HEK293 (cell line): ENCODE results near the gene GRAMD1B.

Experiments
- CTCF ChIA-PET: fragments of 350-600 bp; formaldehyde crosslinking; extraction: SDS; loops from one replicate; lab custom pipeline; 2021; ENCODE audit warnings: antibody characterized with exemption; lab: Yijun Ruan, JAX
- POLR2A ChIA-PET: fragments of 300-600 bp; formaldehyde crosslinking; extraction: SDS; loops from one replicate; lab custom pipeline; 2020; ENCODE audit warnings: antibody characterized with exemption, inconsistent platforms; lab: Yijun Ruan, JAX
- H3K27ac ChIP-seq: fragments of 200-500 bp; sonication (Bioruptor generic); 2 replicates; pipeline ENCODE4 v1.5.1; 2014; ENCODE audit warnings: low read depth, low read length, control low read depth, inconsistent platforms; ENCODE audit errors: extremely low read depth
- H3K36me3 ChIP-seq, 2 experiments: fragments of 200-500 bp in 1 of 2; sonication (Bioruptor generic) in 1 of 2; 1 replicate in 1 of 2; 2 replicates in 1 of 2; pipeline ENCODE4 v1.5.1; 2014 to 2017; ENCODE audit warnings: inconsistent platforms in 2 of 2, low read length in 2 of 2; ENCODE audit not compliant: control insufficient read depth in 2 of 2, insufficient read depth in 1 of 2
- H3K4me1 ChIP-seq: fragments of 200-500 bp; sonication (Bioruptor generic); 2 replicates; pipeline ENCODE4 v1.5.1; 2014; ENCODE audit warnings: mild to moderate bottlenecking, low read length, inconsistent platforms; ENCODE audit not compliant: control insufficient read depth, insufficient read depth
- H3K4me3 ChIP-seq: 2 replicates; pipeline ENCODE4 v1.5.1; 2011; ENCODE audit warnings: low read depth, mild to moderate bottlenecking, control low read depth, low read length, moderate library complexity
- H3K9me3 ChIP-seq: fragments of 200-500 bp; sonication (Bioruptor generic); 2 replicates; pipeline ENCODE4 v1.5.1; 2014; ENCODE audit warnings: low read depth, low read length, inconsistent platforms; ENCODE audit not compliant: control insufficient read depth, insufficient read depth
- HOXA7 ChIP-seq: sonication (generic); formaldehyde crosslinking; IDR thresholded peaks from 2 replicates; pipeline ENCODE4 v1.8.1; 2022; ENCODE audit warnings: missing genetic modification reagents, borderline replicate concordance
- KLF8 ChIP-seq: fragments of 450-650 bp; formaldehyde crosslinking; IDR thresholded peaks from 2 replicates; pipeline ENCODE4 v1.5.1; 2016; ENCODE audit warnings: missing biosample characterization, missing genetic modification characterization
- SP2 ChIP-seq: fragments of 450-650 bp; formaldehyde crosslinking; IDR thresholded peaks from 2 replicates; pipeline ENCODE4 v1.5.1; 2016; ENCODE audit warnings: missing biosample characterization, missing genetic modification characterization
- SP7 ChIP-seq: fragments of 450-650 bp; formaldehyde crosslinking; IDR thresholded peaks from 2 replicates; pipeline ENCODE4 v1.5.1; 2016; ENCODE audit warnings: missing biosample characterization, missing genetic modification characterization
- ZFP3 ChIP-seq: fragments of 450-650 bp; formaldehyde crosslinking; IDR thresholded peaks from 2 replicates; pipeline ENCODE4 v1.5.1; 2016; ENCODE audit warnings: low read depth, missing biosample characterization, missing genetic modification characterization
- ZFP69B ChIP-seq: fragments of 450-650 bp; formaldehyde crosslinking; IDR thresholded peaks from 2 replicates; pipeline ENCODE4 v1.5.1; 2016; ENCODE audit warnings: missing biosample characterization, missing genetic modification characterization
- ZNF10 ChIP-seq: fragments of 450-650 bp; formaldehyde crosslinking; IDR thresholded peaks from 2 replicates; pipeline ENCODE4 v1.5.1; 2017; ENCODE audit warnings: missing biosample characterization, missing genetic modification characterization
- ZNF16 ChIP-seq: fragments of 450-650 bp; formaldehyde crosslinking; IDR thresholded peaks from 2 replicates; pipeline ENCODE4 v1.5.1; 2016; ENCODE audit warnings: low read depth, missing biosample characterization, missing genetic modification characterization
- ZNF19 ChIP-seq: fragments of 450-650 bp; formaldehyde crosslinking; IDR thresholded peaks from 2 replicates; pipeline ENCODE4; 2016; ENCODE audit warnings: missing biosample characterization, missing genetic modification characterization, low read depth
- ZNF211 ChIP-seq: fragments of 450-650 bp; formaldehyde crosslinking; IDR thresholded peaks from 2 replicates; pipeline ENCODE4 v1.5.1; 2016; ENCODE audit warnings: low read depth, missing biosample characterization, missing genetic modification characterization
- ZNF341 ChIP-seq: fragments of 450-650 bp; formaldehyde crosslinking; IDR thresholded peaks from 2 replicates; pipeline ENCODE4; 2016; ENCODE audit warnings: low read depth, missing biosample characterization, missing genetic modification characterization
- ZNF426 ChIP-seq: fragments of 450-650 bp; formaldehyde crosslinking; IDR thresholded peaks from 2 replicates; pipeline ENCODE4 v1.5.1; 2017; ENCODE audit warnings: missing biosample characterization, missing genetic modification characterization, mild to moderate bottlenecking, inconsistent platforms, moderate library complexity
- ZNF433 ChIP-seq: fragments of 450-650 bp; formaldehyde crosslinking; IDR thresholded peaks from 2 replicates; pipeline ENCODE4 v1.5.1; 2016; ENCODE audit warnings: missing biosample characterization, missing genetic modification characterization, low read depth
- ZNF549 ChIP-seq: fragments of 450-650 bp; IDR thresholded peaks from 2 replicates; pipeline ENCODE4 v1.5.1; 2018; ENCODE audit warnings: missing biosample characterization, missing genetic modification characterization, mild to moderate bottlenecking, inconsistent platforms, moderate library complexity
- ZNF555 ChIP-seq: fragments of 450-650 bp; formaldehyde crosslinking; conservative IDR thresholded peaks from 2 replicates; pipeline ENCODE4 v1.5.1; 2017; ENCODE audit warnings: missing biosample characterization, mild to moderate bottlenecking, missing genetic modification characterization, inconsistent platforms
- ZNF585B ChIP-seq: fragments of 450-650 bp; formaldehyde crosslinking; IDR thresholded peaks from 2 replicates; pipeline ENCODE4 v1.5.1; 2016; ENCODE audit warnings: missing biosample characterization, missing genetic modification characterization
- ZNF621 ChIP-seq: fragments of 450-650 bp; formaldehyde crosslinking; IDR thresholded peaks from 2 replicates; pipeline ENCODE4 v1.5.1; 2017; ENCODE audit warnings: missing biosample characterization, missing genetic modification characterization
- ZNF670 ChIP-seq: fragments of 450-650 bp; formaldehyde crosslinking; IDR thresholded peaks from 2 replicates; pipeline ENCODE4 v1.5.1; 2016; ENCODE audit warnings: missing biosample characterization, missing genetic modification characterization, low read depth
- ZNF776 ChIP-seq: fragments of 450-650 bp; formaldehyde crosslinking; IDR thresholded peaks from 2 replicates; pipeline ENCODE4 v1.5.0; 2017; ENCODE audit warnings: missing biosample characterization, missing genetic modification characterization, borderline replicate concordance
- TF ChIP-seq, protein P1 (sequence below): fragments of 450-650 bp; formaldehyde crosslinking; IDR thresholded peaks from 2 replicates; pipeline ENCODE4 v1.5.1; 2016; ENCODE audit warnings: missing biosample characterization, missing genetic modification characterization, low read depth
- TF ChIP-seq, protein P2 (sequence below): fragments of 450-650 bp; formaldehyde crosslinking; IDR thresholded peaks from 2 replicates; pipeline ENCODE4 v1.5.1; 2016; ENCODE audit warnings: missing biosample characterization, missing genetic modification characterization
- TF ChIP-seq, protein P3 (sequence below): fragments of 450-650 bp; formaldehyde crosslinking; IDR thresholded peaks from 2 replicates; pipeline ENCODE4 v1.5.1; 2016; ENCODE audit warnings: missing biosample characterization, missing genetic modification characterization
- TF ChIP-seq, protein P4 (sequence below): fragments of 450-650 bp; formaldehyde crosslinking; IDR thresholded peaks from 2 replicates; pipeline ENCODE4 v1.5.1; 2017; ENCODE audit warnings: missing biosample characterization, missing genetic modification characterization

GRAMD1B gene

DNA sequence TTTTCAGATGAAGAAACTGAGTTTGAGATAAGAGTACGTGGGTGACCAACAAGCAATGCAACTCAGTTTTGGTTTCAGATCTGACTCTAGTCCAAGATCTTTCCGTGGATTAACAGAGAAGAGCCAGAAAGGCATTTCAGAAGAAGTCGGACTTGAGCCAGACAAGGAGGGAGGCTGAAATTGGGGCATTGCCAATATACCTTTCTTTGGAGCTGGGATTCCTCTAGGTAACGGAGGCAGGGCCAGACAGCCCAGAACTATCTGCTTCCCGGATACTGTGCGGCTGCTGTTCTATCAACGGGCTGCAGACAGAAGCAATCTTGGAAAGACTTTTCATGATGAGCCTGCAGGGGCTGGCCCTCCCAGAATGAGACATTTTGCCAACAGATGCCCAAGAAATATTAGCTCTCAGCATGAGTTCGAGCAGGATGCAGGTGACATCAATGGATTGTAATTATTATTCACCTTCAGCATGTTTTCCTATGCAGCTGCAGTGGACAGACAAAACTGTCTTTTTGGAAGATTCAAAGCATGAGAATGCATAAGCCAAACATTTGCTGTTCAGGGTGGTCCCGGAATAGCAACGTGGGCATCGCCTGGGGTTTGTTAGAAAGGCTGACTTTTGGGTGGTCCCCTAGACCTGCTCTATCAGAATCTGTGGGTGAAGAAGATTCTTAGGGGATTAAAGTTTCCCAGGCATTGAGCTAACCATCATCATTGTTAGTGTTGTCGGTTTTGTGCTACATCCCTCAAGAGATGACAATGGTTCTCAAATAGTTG, 128.7 kb downstream of the GRAMD1B start:
- Histone ChIP-seq H3K4me3 (no peak overlapping the region), H3K27ac (no peak overlapping the region), H3K9me3 (no peaks in the 10 kb centered on the region), H3K4me1 (peaks cover 2% of the 10 kb centered on the region; the same call in 1 of the 2 replicates), H3K36me3 (no peaks in the 10 kb centered on the region)
- POLR2A ChIA-PET = no interaction called here
- TF ChIP-seq ZNF426 (no peak), ZNF433 (tag by site-specific recombination) (no peak), SP2 (tag by site-specific recombination) (no peak), HOXA7 (CRISPR knock-in tag) (no peak), ZFP69B (tag by site-specific recombination) (no peak), ZNF211 (tag by site-specific recombination) (no peak), ZNF549 (tag by site-specific recombination) (no peak), ZNF10 (tag by site-specific recombination) (no peak), SP7 (tag by site-specific recombination) (no peak)
- TF ChIP-seq, protein P1, sequence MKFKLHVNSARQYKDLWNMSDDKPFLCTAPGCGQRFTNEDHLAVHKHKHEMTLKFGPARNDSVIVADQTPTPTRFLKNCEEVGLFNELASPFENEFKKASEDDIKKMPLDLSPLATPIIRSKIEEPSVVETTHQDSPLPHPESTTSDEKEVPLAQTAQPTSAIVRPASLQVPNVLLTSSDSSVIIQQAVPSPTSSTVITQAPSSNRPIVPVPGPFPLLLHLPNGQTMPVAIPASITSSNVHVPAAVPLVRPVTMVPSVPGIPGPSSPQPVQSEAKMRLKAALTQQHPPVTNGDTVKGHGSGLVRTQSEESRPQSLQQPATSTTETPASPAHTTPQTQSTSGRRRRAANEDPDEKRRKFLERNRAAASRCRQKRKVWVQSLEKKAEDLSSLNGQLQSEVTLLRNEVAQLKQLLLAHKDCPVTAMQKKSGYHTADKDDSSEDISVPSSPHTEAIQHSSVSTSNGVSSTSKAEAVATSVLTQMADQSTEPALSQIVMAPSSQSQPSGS (tag by site-specific recombination) = no peak
- CTCF ChIA-PET = interaction anchor here (0.8 to 3.3 kb wide), 6 partner anchors 12 to 151 kb away, joined by 3 to 14 read pairs (median 6); no protein-coding TSS in a partner anchor

DNA sequence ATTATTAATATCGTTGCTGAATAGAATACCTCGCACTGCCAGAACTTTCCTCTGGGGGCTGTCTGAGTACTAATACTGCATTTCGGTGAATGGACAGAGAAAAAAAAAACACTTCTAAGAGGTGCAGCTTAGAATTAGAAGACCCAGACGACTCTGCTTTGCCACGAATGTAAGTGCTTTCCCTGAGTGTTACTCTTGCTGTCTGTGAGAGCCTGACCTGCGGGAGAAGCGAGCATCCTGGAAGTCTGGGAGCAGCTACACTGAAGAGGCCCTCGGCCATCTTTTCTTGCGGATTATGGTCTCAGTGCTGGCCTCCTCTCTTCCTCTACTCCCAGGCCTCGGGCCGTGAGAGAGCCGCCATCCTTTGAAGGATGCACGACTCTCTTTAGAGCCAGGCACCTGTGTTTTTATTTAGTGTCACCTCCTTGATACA, 129.5 kb downstream of the GRAMD1B start:
- Histone ChIP-seq H3K9me3 (no peaks in the 10 kb centered on the region), H3K27ac (no peak overlapping the region), H3K36me3 (no peaks in the 10 kb centered on the region), H3K4me3 (no peak overlapping the region), H3K4me1 (peaks cover 2% of the 10 kb centered on the region; the same call in 1 of the 2 replicates)
- TF ChIP-seq KLF8 (tag by site-specific recombination) = no peak
- TF ChIP-seq, protein P2, sequence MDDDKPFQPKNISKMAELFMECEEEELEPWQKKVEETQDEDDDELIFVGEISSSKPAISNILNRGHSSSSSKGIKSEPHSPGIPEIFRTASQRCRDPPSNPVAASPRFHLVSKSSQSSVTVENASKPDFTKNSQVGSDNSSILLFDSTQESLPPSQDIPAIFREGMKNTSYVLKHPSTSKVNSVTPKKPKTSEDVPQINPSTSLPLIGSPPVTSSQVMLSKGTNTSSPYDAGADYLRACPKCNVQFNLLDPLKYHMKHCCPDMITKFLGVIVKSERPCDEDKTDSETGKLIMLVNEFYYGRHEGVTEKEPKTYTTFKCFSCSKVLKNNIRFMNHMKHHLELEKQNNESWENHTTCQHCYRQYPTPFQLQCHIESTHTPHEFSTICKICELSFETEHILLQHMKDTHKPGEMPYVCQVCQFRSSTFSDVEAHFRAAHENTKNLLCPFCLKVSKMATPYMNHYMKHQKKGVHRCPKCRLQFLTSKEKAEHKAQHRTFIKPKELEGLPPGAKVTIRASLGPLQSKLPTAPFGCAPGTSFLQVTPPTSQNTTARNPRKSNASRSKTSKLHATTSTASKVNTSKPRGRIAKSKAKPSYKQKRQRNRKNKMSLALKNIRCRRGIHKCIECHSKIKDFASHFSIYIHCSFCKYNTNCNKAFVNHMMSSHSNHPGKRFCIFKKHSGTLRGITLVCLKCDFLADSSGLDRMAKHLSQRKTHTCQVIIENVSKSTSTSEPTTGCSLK (tag by site-specific recombination) = no peak
- TF ChIP-seq ZNF433 (tag by site-specific recombination) = no peak
- TF ChIP-seq ZNF19 (tag by site-specific recombination) = no peak
- POLR2A ChIA-PET = interaction anchor here (1.5 kb wide), 1 partner anchor 14 kb away, joined by 3 read pairs; no protein-coding TSS in a partner anchor
- CTCF ChIA-PET = interaction anchor here (0.8 to 3.3 kb wide), 4 partner anchors 17 to 152 kb away, joined by 3 to 14 read pairs (median 9); no protein-coding TSS in a partner anchor

DNA sequence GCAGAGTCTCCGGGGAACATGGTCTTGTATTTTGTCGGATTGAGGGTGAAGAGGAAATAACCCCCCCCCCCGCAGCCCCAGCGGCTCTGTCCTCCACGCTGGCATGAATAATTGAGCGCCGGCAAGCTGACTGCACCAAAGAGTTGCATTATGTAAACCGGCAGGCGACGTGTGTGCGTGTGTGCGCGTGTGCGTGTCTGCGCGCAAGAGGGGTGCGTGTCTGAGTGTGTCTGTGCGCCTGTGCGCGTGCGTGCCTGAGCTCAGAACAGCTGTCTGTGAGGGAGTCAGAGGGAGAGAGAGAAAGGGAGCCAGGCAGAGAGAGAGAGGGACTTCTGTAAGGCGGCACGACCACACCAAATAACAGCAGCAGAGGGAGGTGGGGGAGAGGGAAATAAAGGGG, 129.9 kb downstream of the GRAMD1B start:
- Histone ChIP-seq H3K4me3 (no peak overlapping the region), H3K4me1 (peaks cover 2% of the 10 kb centered on the region; the same call in 1 of the 2 replicates), H3K36me3 (no peaks in the 10 kb centered on the region), H3K9me3 (no peaks in the 10 kb centered on the region), H3K27ac (no peak overlapping the region)
- ChIA-PET POLR2A (interaction anchor here (1.5 kb wide), 1 partner anchor 14 kb away, joined by 3 read pairs; no protein-coding TSS in a partner anchor), CTCF (interaction anchor here (1.1 to 3.3 kb wide), 4 partner anchors 20 to 457 kb away, joined by 3 to 14 read pairs (median 5); no protein-coding TSS in a partner anchor)
- TF ChIP-seq ZNF670 (tag by site-specific recombination) (no peak), ZFP3 (tag by site-specific recombination) (no peak), ZNF621 (tag by site-specific recombination) (no peak), ZNF776 (tag by site-specific recombination) (no peak), ZNF585B (tag by site-specific recombination) (no peak), ZNF16 (tag by site-specific recombination) (no peak), ZNF555 (no peak), ZNF341 (tag by site-specific recombination) (no peak)
- TF ChIP-seq, protein P3, sequence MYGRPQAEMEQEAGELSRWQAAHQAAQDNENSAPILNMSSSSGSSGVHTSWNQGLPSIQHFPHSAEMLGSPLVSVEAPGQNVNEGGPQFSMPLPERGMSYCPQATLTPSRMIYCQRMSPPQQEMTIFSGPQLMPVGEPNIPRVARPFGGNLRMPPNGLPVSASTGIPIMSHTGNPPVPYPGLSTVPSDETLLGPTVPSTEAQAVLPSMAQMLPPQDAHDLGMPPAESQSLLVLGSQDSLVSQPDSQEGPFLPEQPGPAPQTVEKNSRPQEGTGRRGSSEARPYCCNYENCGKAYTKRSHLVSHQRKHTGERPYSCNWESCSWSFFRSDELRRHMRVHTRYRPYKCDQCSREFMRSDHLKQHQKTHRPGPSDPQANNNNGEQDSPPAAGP (tag by site-specific recombination) = no peak
- TF ChIP-seq, protein P4, sequence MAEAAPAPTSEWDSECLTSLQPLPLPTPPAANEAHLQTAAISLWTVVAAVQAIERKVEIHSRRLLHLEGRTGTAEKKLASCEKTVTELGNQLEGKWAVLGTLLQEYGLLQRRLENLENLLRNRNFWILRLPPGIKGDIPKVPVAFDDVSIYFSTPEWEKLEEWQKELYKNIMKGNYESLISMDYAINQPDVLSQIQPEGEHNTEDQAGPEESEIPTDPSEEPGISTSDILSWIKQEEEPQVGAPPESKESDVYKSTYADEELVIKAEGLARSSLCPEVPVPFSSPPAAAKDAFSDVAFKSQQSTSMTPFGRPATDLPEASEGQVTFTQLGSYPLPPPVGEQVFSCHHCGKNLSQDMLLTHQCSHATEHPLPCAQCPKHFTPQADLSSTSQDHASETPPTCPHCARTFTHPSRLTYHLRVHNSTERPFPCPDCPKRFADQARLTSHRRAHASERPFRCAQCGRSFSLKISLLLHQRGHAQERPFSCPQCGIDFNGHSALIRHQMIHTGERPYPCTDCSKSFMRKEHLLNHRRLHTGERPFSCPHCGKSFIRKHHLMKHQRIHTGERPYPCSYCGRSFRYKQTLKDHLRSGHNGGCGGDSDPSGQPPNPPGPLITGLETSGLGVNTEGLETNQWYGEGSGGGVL (tag by site-specific recombination) = no peak
